ENCODE data around the gene SFXN2. TPM values are rescaled to one million over a fixed set of nuclear protein-coding genes. Genes with fewer than 3 reads are reported as not detected.

The SFXN2 gene
- total RNA-seq, 1 donor from 2014 or later, result 9.1 TPM

- peaks cover 24% of the 10 kb centered on the region for H3K4me1 Mint-ChIP-seq (ENCODE audit: low read depth, unreplicated experiment)
Measured at GRCh38 chr10:102712089-102712488, 2.3 kb upstream of the SFXN2 start.

GRCh38 chr10:102712843-102713538, 1.4 kb upstream of the SFXN2 start:
- peaks cover 55% of the 10 kb centered on the region for H3K79me2 ChIP-seq (ENCODE audit: insufficient read depth, low read length)
- peak overlapping the region; percentile 82 for H3K4me3 ChIP-seq (ENCODE audit: insufficient read depth, low read depth, low read length)
- TF ChIP-seq CTCF (IDR thresholded peaks at IDR 0.05; ENCODE audit: insufficient read depth, low read depth, low read length) (no peak), EZH2 (IDR thresholded peaks at IDR 0.05; ENCODE audit: insufficient read depth, low read length) (no peak)
- peak overlapping the region; percentile 89 for H3K27ac ChIP-seq (ENCODE audit: low read depth, low read length)
- H3K4me1 Mint-ChIP-seq (ENCODE audit: low read depth, unreplicated experiment), result peaks cover 27% of the 10 kb centered on the region
- H3K4me3 Mint-ChIP-seq (ENCODE audit: unreplicated experiment), result peak overlapping the region; percentile 97
- no peak for FAIRE-seq
- peak overlapping the region; percentile 91 for H3K27ac Mint-ChIP-seq (ENCODE audit: unreplicated experiment)
- H3K4me1 ChIP-seq (ENCODE audit: insufficient read depth, low read length), result peaks cover 26% of the 10 kb centered on the region
- H3K27me3 Mint-ChIP-seq (ENCODE audit: low read depth, unreplicated experiment), result no peaks in the 10 kb centered on the region
- no peaks in the 10 kb centered on the region for H3K9me3 ChIP-seq (ENCODE audit: insufficient read depth, low read depth, low read length)
- DNase-seq (ENCODE audit: low read depth), result no peak
- H2AFZ ChIP-seq (ENCODE audit: low read depth, low read length), result peak overlapping the region; percentile 76
- H3K9me3 Mint-ChIP-seq (ENCODE audit: unreplicated experiment), result no peaks in the 10 kb centered on the region
- H3K36me3 Mint-ChIP-seq (ENCODE audit: low read depth, unreplicated experiment), result no peaks in the 10 kb centered on the region
- peak overlapping the region; percentile 90 for H3K9ac ChIP-seq (ENCODE audit: low read length)
- H4K20me1 ChIP-seq (ENCODE audit: insufficient read depth, low read length), result peaks cover 6% of the 10 kb centered on the region
- no peaks in the 10 kb centered on the region for H3K36me3 ChIP-seq (ENCODE audit: insufficient read depth, low read length)
- H3K27me3 ChIP-seq (ENCODE audit: insufficient read depth, low read length), result no peaks in the 10 kb centered on the region
- H3K4me2 ChIP-seq (ENCODE audit: low read length), result peak overlapping the region; percentile 89

More at GRCh38 chr10:102712089-102712488, 2.3 kb upstream of the SFXN2 start:
- Histone ChIP-seq H3K4me3 (ENCODE audit: insufficient read depth, low read depth, low read length) (no peak overlapping the region), H3K4me1 (ENCODE audit: insufficient read depth, low read length) (peaks cover 26% of the 10 kb centered on the region), H3K27ac (ENCODE audit: low read depth, low read length) (no peak overlapping the region), H3K79me2 (ENCODE audit: insufficient read depth, low read length) (peaks cover 61% of the 10 kb centered on the region), H3K9me3 (ENCODE audit: insufficient read depth, low read depth, low read length) (no peaks in the 10 kb centered on the region), H3K4me2 (ENCODE audit: low read length) (no peak overlapping the region), H3K27me3 (ENCODE audit: insufficient read depth, low read length) (no peaks in the 10 kb centered on the region), H3K36me3 (ENCODE audit: insufficient read depth, low read length) (no peaks in the 10 kb centered on the region), H3K9ac (ENCODE audit: low read length) (no peak overlapping the region), H2AFZ (ENCODE audit: low read depth, low read length) (no peak overlapping the region), H4K20me1 (ENCODE audit: insufficient read depth, low read length) (peaks cover 6% of the 10 kb centered on the region)
- Mint-ChIP-seq H3K27ac (ENCODE audit: unreplicated experiment) (peak overlapping the region; percentile 44), H3K27me3 (ENCODE audit: low read depth, unreplicated experiment) (no peaks in the 10 kb centered on the region), H3K9me3 (ENCODE audit: unreplicated experiment) (no peaks in the 10 kb centered on the region), H3K36me3 (ENCODE audit: low read depth, unreplicated experiment) (no peaks in the 10 kb centered on the region), H3K4me3 (ENCODE audit: unreplicated experiment) (peak overlapping the region; percentile 97)
- FAIRE-seq (no peak), DNase-seq (ENCODE audit: low read depth) (no peak)
- TF ChIP-seq EZH2 (IDR thresholded peaks at IDR 0.05; ENCODE audit: insufficient read depth, low read length) (no peak), CTCF (IDR thresholded peaks at IDR 0.05; ENCODE audit: insufficient read depth, low read depth, low read length) (no peak)

GRCh38 chr10:102713539-102713813, 960 bp upstream of the SFXN2 start:
- Mint-ChIP-seq H3K27ac (ENCODE audit: unreplicated experiment) (peak overlapping the region; percentile 91), H3K4me1 (ENCODE audit: low read depth, unreplicated experiment) (peaks cover 32% of the 10 kb centered on the region), H3K27me3 (ENCODE audit: low read depth, unreplicated experiment) (no peaks in the 10 kb centered on the region), H3K4me3 (ENCODE audit: unreplicated experiment) (peak overlapping the region; percentile 97), H3K36me3 (ENCODE audit: low read depth, unreplicated experiment) (no peaks in the 10 kb centered on the region), H3K9me3 (ENCODE audit: unreplicated experiment) (no peaks in the 10 kb centered on the region)
- peak overlapping the region; percentile 89 for H3K4me2 ChIP-seq (ENCODE audit: low read length)
- H3K9ac ChIP-seq (ENCODE audit: low read length), result peak overlapping the region; percentile 90
- H3K9me3 ChIP-seq (ENCODE audit: insufficient read depth, low read depth, low read length), result no peaks in the 10 kb centered on the region
- H2AFZ ChIP-seq (ENCODE audit: low read depth, low read length), result peak overlapping the region; percentile 76
- TF ChIP-seq CTCF (IDR thresholded peaks at IDR 0.05; ENCODE audit: insufficient read depth, low read depth, low read length) (no peak), EZH2 (IDR thresholded peaks at IDR 0.05; ENCODE audit: insufficient read depth, low read length) (no peak)
- no peaks in the 10 kb centered on the region for H3K36me3 ChIP-seq (ENCODE audit: insufficient read depth, low read length)
- H4K20me1 ChIP-seq (ENCODE audit: insufficient read depth, low read length), result peaks cover 6% of the 10 kb centered on the region
- H3K27ac ChIP-seq (ENCODE audit: low read depth, low read length), result peak overlapping the region; percentile 89
- H3K4me1 ChIP-seq (ENCODE audit: insufficient read depth, low read length), result peaks cover 31% of the 10 kb centered on the region
- DNase-seq (ENCODE audit: low read depth), result peak; percentile 68
- peaks cover 53% of the 10 kb centered on the region for H3K79me2 ChIP-seq (ENCODE audit: insufficient read depth, low read length)
- FAIRE-seq, result no peak
- H3K27me3 ChIP-seq (ENCODE audit: insufficient read depth, low read length), result no peaks in the 10 kb centered on the region
- H3K4me3 ChIP-seq (ENCODE audit: insufficient read depth, low read depth, low read length), result peak overlapping the region; percentile 82
